ENCODE data around the gene MUC21. TPM values are rescaled to one million over a fixed set of nuclear protein-coding genes. Genes with fewer than 3 reads are reported as not detected.

MUC21 gene
- total RNA-seq, 4 donors from 2014 or later, result not detected

DNA sequence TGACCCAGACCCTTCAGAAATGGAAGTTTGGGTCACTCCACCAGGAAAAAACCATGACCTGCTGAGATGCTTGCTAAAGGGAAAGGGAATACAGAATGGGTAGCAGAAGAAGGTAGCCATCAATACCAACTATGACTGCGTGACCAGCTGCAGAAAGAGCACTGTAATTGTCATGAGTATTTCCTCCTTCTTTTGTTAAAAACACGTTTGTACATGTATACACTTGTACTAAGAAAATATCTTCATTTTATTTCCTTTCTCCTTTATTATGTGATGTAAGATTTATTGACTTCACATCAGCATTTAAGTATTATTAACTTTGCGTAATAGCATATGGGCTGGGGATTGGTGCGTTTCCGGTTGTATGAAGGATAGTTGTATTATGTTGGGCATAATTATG lies 12.6 kb upstream of the MUC21 start:
- TF ChIP-seq, protein P1, sequence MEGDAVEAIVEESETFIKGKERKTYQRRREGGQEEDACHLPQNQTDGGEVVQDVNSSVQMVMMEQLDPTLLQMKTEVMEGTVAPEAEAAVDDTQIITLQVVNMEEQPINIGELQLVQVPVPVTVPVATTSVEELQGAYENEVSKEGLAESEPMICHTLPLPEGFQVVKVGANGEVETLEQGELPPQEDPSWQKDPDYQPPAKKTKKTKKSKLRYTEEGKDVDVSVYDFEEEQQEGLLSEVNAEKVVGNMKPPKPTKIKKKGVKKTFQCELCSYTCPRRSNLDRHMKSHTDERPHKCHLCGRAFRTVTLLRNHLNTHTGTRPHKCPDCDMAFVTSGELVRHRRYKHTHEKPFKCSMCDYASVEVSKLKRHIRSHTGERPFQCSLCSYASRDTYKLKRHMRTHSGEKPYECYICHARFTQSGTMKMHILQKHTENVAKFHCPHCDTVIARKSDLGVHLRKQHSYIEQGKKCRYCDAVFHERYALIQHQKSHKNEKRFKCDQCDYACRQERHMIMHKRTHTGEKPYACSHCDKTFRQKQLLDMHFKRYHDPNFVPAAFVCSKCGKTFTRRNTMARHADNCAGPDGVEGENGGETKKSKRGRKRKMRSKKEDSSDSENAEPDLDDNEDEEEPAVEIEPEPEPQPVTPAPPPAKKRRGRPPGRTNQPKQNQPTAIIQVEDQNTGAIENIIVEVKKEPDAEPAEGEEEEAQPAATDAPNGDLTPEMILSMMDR (IDR thresholded peaks at IDR 0.05), result no peak
- TF ChIP-seq POLR2A (IDR thresholded peaks at IDR 0.05), result no peak
- H3K4me3 ChIP-seq (ENCODE audit: low read depth, poor library complexity, severe bottlenecking), result no peak overlapping the region
- 79 to 83% methylated on average over 5 of the region's 5 CpGs for WGBS, 2 donors
- DNase-seq (ENCODE audit: low spot score in 2 of 2), result no peak
- intact Hi-C loops (cut with DNase I; ENCODE audit: low total_unique reads), result no loop called here

DNA sequence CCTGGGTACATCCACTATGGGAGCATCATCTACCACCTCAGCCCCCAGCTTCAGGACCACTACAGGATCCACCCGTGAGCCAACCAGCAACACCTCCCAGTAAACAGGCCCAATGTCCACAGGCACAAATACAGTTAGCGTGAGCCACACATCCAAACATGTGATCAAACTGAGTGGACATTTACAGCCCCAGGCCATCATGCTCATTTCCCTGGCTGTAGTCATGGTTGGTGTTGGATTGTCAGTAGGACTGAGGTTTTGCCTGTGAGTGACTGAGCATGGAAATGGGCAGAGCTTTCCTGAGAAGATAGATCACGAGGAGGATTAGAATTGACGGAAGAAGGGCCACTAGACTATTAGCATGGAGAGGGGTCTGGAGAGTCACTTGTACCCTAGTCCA lies 10.7 kb upstream of the MUC21 start:
- no peak for TF ChIP-seq POLR2A (IDR thresholded peaks at IDR 0.05)
- intact Hi-C loops (cut with DNase I; ENCODE audit: low total_unique reads), result no loop called here
- H3K4me3 ChIP-seq (ENCODE audit: low read depth, poor library complexity, severe bottlenecking), result no peak overlapping the region
- 92 to 96% methylated on average over 4 of the region's 4 CpGs for WGBS, 2 donors
- DNase-seq (ENCODE audit: low spot score in 2 of 2), result no peak

DNA sequence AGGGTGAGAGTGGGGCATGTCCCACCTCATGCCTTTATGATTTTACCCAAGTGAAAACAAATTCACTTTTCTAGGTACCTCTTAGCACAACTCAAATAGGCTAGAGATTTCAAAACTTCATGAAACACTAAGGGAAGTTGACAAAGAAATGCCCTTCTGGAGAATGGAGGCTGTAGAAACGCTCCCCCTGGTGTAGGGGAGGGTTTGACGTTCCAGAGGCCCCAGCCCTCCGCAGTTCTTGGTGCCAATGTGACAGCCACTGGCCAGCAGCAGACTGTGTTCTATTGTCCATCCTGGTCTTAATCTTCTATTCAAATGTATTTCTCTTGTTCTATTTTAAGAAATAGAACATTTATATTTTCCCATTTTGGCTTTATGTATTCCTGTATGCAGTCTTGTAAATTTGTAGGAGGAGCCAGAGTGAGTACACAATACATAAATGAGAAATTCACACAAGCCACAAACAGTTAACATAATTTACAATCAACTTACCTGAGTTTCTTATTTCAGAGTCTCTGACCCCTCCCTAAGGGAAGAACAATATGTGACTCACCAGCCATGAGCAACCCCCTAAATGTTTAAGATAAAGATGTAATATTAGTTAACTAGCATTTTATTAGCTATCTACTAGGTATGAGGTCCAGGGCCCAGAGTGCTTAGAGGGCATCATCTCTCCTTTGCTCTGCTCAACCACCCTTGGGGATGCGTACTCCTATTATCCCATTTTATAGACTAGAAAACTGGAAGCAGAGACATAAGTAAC lies 8.8 kb upstream of the MUC21 start:
- intact Hi-C loops (cut with DNase I; ENCODE audit: low total_unique reads), result no loop called here
- H3K4me3 ChIP-seq (ENCODE audit: low read depth, poor library complexity, severe bottlenecking), result no peak overlapping the region
- WGBS, 2 donors, result 48 to 76% methylated on average over 4 of the region's 4 CpGs
- TF ChIP-seq, protein P1 (IDR thresholded peaks at IDR 0.05), result no peak
- TF ChIP-seq POLR2A (IDR thresholded peaks at IDR 0.05), result no peak
- DNase-seq (ENCODE audit: low spot score in 2 of 2), result no peak

DNA sequence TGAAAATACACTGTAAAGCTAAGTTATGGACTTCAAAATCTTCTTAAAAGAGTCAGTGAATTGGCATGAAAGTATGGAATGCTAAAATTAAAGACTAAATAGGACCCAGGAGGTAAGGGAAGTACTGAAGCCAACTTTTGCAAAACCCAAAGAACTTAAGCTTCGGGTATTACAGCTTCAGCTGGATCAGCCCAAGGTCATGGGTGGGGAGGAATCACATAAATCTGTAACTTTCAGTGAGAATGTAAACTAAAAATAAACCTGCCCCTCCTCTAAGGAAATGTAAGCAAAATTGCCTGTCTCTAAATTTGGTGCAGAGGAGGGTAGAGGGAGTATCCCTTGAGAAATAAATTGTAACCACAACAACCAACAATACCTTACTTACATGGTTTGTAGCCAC lies 4.4 kb upstream of the MUC21 start:
- H3K4me3 ChIP-seq (ENCODE audit: low read depth, poor library complexity, severe bottlenecking), result no peak overlapping the region
- no peak for DNase-seq (ENCODE audit: low spot score in 2 of 2)
- intact Hi-C loops (cut with DNase I; ENCODE audit: low total_unique reads), result no loop called here
- 21 to 26% methylated on average over 1 of the region's 1 CpG for WGBS, 2 donors
- TF ChIP-seq, protein P1 (IDR thresholded peaks at IDR 0.05), result no peak
- no peak for TF ChIP-seq POLR2A (IDR thresholded peaks at IDR 0.05)

GRCh38 chr6:30979690-30980089 lies 3.8 kb upstream of the MUC21 start:
- no peak for DNase-seq (ENCODE audit: low spot score in 2 of 2)
- H3K4me3 ChIP-seq (ENCODE audit: low read depth, poor library complexity, severe bottlenecking), result no peak overlapping the region
- TF ChIP-seq, protein P1 (IDR thresholded peaks at IDR 0.05), result no peak
- no peak for TF ChIP-seq POLR2A (IDR thresholded peaks at IDR 0.05)
- 56 to 62% methylated on average over 4 of the region's 4 CpGs for WGBS, 2 donors
- intact Hi-C loops (cut with DNase I; ENCODE audit: low total_unique reads), result no loop called here

DNA sequence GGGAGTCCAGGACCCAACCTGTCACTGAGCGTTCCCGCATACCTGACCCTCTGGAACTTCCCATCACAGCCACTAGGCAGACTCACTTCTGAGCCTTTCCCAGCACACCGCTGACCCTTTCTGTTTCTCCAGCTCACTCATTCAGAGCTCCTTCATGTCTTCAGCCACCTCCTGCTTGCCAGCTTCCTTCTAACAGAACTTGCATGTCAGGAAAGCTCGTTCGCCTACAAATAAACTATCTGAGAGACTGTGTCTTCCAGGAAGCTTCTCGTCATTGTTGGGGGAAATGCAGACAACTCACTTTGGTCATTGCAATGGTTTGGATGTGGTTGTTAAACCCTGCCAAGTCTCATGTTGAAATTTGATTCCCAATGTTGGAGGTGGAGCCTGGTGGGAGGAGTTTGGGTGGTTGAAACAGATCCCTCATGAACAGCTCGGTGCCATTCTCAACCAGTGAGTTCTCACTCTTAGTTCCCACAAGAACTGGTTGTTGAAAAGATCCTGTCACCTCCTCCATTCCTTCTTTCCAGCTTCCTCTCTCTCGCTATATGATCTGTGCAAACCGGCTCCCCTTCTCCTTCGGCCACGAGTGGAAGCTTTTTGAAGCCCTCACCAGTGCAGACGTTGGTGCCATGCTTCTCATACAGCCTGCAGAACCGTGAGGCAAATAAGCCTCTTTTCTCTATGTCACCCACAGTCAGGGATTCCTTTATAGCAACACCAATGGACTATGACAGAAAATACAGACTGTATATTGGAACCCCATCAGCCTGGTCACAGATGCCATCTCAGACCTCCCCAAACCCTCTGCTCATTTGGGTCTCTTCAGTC lies 1.4 kb upstream of the MUC21 start:
- WGBS, 2 donors, result 10 to 13% methylated on average over 13 of the region's 13 CpGs
- TF ChIP-seq, protein P1 (IDR thresholded peaks at IDR 0.05), result no peak
- no peak for TF ChIP-seq POLR2A (IDR thresholded peaks at IDR 0.05)
- intact Hi-C loops (cut with DNase I; ENCODE audit: low total_unique reads), result no loop called here
- DNase-seq (ENCODE audit: low spot score in 2 of 2), result peak in 1 of 2 donors; percentile 34
- H3K4me3 ChIP-seq (ENCODE audit: low read depth, poor library complexity, severe bottlenecking), result no peak overlapping the region

Measured in lower leg skin (tissue), 4 donors.